DMS79 treated with DMSO at 0.1 percent for 48 hours (cell line): ENCODE results near the gene PPP1R16B.

Experiments used
- DNase-seq: peaks from one replicate; lab custom pipeline; 2025; lab: John Stamatoyannopoulos, UW

The PPP1R16B gene

DNA sequence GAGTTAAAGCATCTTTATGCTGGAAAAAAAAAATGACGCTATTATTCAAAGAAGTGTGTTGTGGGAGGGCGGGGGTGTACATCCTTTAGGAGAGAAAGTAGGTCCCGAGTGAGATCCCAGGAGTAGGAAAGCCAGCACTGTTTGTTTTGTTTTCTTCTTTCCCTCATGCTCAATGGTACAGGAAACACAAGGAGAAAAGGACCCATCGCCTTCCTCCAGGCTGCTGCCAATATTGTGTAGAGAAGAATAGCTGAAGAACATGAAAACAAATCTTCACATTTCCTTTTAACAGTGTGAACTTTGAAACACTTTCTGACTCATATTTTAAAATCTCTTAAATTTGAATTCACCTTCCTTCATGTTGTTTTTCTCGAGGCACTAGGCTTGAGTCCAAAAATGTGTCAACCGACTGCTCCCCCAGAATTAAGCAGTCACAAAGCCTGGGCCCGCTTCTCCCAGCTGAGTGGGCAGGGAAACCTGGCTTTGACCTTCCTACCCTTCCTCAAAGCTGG, 22.3 kb downstream of the PPP1R16B start:
- no peak for DNase-seq

GRCh38 chr20:38828514-38829295, 23.2 kb downstream of the PPP1R16B start:
- DNase-seq = no peak

GRCh38 chr20:38829296-38829875, 23.9 kb downstream of the PPP1R16B start:
- no peak for DNase-seq

DNA sequence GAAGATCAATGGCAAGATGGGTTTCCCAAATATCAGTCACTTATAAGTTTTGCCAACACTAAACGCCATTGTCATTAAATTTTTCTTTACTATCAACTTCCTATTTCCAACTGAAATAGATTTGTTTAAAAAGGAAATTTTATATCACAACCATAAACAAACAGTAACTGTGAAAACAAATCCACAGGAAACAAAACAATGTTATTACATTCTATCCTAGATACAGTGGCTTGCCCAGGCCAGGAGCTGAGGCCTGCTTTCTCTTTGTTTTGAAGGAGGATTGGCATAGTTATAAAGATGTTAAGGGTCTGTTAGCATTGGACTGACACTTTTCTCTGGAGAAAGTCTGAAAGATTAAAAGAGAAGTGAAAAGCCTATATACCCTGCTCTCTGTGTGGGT, 24.9 kb downstream of the PPP1R16B start:
- no peak for DNase-seq

GRCh38 chr20:38831049-38831691, 25.7 kb downstream of the PPP1R16B start:
- no peak for DNase-seq

- DNase-seq = no peak
Observed at GRCh38 chr20:38831995-38832620, 26.6 kb downstream of the PPP1R16B start.

- no peak for DNase-seq
Observed at GRCh38 chr20:38833154-38833856, 27.8 kb downstream of the PPP1R16B start.

- no peak for DNase-seq
Observed at GRCh38 chr20:38833857-38834164, 28.3 kb downstream of the PPP1R16B start.

DNA sequence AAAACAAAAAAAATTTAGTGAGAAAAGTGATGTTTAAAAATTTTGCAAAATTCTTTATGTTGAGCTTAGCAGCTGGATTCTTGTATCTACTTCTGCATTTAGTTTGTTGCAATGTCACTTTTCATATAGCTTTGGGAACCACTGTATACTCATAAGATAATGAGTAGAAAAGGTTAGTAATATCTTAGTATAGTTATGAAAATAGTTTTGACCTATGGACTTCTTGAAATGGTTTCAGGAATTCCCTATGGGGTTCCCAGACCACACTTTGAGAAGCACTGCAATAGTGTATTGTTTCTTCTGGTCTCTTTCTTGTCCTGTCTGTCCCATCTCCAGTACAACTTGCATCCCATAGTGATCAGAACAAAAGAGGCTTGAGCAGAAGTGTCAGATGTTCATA, 29.4 kb downstream of the PPP1R16B start:
- DNase-seq = no peak

DNA sequence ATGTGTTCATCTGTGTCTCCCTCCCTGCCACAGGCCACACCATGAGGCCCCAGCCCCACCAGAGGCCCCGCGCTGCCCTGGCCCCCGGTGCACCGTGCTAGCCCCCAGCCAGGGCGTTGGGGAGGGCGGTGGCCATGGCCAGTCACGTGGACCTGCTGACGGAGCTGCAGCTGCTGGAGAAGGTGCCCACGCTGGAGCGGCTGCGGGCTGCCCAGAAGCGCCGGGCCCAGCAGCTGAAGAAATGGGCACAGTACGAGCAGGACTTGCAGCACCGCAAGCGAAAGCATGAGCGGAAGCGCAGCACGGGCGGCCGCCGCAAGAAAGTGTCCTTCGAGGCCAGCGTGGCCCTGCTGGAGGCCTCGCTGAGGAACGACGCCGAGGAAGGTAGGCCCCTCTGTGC, 30.3 kb downstream of the PPP1R16B start:
- no peak for DNase-seq

DNA sequence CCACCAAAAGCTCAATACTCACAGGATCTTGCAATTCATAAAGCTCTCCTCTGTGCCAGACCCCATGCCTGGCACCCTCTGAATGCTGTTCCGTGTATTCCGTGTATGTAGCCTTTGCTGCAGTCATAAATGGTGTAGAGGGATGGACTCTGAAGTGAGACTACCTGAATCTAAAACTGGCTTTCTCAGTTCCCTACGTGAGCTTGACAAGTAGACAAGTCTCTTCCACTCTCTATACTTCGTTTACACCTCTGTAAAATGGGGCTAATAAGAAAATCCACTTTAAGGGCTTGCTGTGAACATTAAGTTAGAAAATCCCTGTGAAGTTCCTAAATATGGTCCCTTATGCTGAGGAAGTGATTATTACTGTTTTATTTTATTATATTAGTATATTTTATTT, 31.5 kb downstream of the PPP1R16B start:
- DNase-seq = no peak

DNA sequence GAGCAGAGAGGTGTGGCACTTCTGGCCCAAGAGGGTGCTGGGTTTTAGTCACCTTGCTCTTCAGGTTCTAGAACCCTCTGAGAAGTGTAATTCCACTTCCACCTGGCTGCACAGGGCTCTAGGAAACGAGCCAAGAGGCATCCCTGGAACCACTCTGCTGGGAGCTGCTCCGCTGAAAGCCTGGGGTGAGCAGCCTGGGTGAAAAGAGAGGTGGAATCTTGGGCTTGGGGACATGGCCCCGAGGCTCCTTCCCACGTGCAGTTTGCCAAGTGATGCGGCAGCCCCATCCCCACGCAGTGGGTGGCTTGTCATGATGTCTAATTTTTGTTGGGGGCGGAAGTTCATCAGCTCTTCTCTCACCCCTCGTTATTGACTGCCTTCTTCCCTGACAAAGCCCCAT, 32.8 kb downstream of the PPP1R16B start:
- no peak for DNase-seq

GRCh38 chr20:38839563-38839962, 34.1 kb downstream of the PPP1R16B start:
- DNase-seq = no peak

DNA sequence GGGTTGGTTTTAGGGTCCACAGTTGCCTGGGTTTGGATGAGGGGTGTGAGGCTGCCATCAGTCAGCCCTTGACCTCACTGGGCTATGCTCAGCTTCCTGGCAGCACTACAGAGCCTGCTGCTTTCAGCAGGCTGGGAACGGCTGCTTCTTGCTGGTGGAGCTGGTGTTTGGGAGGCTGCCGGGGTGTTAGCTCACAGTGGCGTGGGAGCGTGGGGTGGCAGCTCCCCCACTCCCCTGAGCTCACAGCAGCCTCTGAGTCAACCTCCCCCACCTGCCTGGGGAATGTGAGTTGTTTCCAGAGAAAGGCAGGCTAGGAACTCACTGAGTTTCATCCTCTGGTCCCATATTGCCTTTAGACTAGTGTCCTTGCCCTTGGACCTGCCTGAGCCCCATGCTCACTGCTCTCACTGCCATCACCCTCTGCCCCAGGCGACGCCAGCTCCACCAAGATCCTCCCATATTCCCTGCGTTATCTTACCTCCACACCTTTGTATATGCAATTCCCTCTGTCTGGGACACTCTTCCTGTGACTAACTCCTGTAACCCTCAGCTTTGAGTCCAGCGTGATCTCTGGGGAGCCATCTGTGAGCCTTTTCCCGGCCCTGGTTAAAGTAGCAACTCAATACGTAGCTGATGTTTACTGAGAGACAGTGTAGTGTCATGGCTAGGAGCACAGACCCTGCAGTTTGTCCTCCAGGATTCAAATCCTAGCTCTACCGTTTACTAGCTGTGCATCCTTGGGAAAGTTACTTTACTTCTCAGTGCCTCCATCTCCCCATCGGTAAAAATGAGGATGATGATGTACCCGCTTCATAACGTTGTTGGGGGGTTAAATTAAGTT, 34.8 kb downstream of the PPP1R16B start:
- no peak for DNase-seq

DNA sequence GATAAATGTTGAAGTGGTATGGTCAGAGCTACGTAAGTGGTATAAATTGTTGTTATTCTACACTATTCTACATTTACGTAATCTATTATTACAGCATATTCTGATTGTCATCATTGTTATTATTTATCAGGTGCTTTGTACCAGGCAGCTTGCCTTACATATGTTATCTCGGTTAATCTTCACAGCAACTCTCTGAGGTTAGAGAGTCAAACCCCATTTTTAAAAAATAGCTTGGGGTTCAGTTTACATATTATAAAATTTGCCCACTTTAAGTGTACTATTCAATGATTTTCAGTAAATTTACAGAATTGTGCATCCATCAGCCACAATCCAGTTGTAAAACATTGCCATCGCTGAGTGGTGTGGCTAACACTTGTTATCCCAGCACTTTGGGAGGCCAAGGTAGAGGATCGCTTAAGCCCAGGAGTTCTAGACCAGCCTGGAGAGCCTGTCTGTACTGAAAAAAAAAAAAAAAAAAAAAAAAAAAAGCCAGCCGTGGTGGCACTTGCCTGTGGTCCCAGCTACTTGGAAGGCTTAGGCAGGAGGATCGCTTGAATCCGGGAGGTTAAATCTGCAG, 35.5 kb downstream of the PPP1R16B start:
- no peak for DNase-seq

DNA sequence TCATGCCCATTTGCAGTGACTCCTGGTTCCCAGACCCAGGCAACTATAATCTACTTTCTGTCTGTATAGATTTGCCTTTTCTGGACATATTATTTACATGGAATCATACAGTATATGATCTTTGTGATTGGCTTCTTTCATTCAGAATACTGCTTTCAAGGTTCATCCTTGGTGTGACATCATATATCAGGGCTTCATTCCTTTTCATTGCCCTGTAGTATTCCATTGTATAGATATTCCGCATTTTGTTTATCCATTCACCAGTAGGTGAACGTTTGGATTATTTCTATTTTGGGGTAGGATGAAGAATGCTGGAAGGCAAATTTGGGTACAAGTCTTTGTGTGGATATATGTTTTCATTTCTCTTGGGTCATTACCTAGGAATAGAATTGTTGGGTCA, 36.1 kb downstream of the PPP1R16B start:
- DNase-seq = no peak

DNA sequence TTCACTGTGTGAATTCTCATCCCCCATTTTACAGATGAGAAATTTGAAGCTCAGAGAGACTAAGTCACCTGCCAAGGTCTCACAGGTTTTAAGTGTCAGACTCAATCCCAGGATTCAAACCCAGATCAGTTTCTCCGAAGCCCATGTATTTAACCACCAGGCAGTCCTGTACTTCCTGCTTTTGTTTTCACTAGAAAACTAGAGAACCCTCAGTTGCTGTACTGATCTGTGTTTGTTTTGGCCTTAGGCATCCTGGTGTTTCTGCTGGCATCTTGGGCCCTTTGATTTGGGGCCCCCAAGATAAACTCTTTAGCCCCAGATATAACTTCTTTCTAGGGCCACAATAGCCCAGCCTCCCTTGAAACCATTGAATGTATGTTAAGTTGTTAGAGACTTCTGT, 36.5 kb downstream of the PPP1R16B start:
- no peak for DNase-seq

GRCh38 chr20:38842558-38842981, 37.1 kb downstream of the PPP1R16B start:
- no peak for DNase-seq

DNA sequence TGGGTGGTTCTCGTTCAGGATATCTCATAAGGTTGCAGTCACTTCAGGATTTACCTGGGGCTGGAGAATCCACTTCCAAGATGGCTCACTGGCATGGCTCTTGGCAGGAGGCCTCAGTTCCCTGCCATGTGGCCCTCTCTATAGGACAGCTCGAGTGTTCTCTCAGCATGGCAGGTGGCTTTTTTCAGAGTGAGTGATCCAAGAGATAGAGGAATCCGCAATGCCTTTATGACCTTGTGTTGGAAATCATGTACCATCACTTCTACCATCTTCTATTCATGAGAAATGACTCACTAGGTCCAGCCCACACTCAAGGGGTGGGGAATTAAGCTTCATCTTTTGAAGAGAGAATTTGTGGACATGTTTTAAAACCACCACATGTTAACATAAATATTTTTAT, 37.8 kb downstream of the PPP1R16B start:
- no peak for DNase-seq

DNA sequence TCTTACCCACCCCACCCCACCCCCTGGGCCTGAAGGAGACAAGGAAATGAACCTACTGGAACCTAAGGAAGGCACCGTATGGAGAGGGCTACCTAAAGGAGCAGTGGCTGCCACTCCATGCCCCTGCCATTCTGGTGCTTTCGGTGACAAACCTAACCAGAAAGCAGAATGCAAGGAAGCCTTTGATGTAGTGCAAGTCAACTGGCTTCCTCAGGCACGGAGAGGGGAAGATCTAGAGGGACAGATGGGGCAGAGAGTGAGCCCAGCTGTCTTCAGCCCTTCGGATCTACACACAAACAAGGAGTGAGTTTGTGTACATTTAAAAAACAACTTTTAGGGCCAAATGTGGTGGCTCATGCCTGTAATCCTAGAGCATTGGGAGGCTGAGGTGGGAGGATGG, 39.5 kb downstream of the PPP1R16B start:
- DNase-seq = no peak

GRCh38 chr20:38847840-38848239, 42.3 kb downstream of the PPP1R16B start:
- DNase-seq = no peak
